GM10266 (cell line): ENCODE measurements around the gene FAM118B.

Experiments
- DNase-seq: peaks from one replicate; pipeline ENCODE4 v3.0.0; 2012; ENCODE audit errors: extremely low spot score
- TF ChIP-seq, protein P1 (sequence below): IDR thresholded peaks from 2 replicates; pipeline ENCODE4 v1.5.1; 2012; ENCODE audit warnings: mild to moderate bottlenecking, low read depth; ENCODE audit not compliant: control insufficient read depth, insufficient read depth; ENCODE audit errors: missing control alignments

FAM118B gene

GRCh38 chr11:126282736-126283591, 71.4 kb downstream of the FAM118B start, which contains the start of gene TIRAP:
Gene TIRAP (plus strand): TSS chr11:126283093. CDS start chr11:126290895, 7,802 bp downstream.
- TF ChIP-seq, protein P1, sequence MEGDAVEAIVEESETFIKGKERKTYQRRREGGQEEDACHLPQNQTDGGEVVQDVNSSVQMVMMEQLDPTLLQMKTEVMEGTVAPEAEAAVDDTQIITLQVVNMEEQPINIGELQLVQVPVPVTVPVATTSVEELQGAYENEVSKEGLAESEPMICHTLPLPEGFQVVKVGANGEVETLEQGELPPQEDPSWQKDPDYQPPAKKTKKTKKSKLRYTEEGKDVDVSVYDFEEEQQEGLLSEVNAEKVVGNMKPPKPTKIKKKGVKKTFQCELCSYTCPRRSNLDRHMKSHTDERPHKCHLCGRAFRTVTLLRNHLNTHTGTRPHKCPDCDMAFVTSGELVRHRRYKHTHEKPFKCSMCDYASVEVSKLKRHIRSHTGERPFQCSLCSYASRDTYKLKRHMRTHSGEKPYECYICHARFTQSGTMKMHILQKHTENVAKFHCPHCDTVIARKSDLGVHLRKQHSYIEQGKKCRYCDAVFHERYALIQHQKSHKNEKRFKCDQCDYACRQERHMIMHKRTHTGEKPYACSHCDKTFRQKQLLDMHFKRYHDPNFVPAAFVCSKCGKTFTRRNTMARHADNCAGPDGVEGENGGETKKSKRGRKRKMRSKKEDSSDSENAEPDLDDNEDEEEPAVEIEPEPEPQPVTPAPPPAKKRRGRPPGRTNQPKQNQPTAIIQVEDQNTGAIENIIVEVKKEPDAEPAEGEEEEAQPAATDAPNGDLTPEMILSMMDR: no peak
- peak; percentile 72 for DNase-seq

- TF ChIP-seq, protein P1: no peak
- DNase-seq: peak; percentile 75
Measured at GRCh38 chr11:126284829-126285228, 73.2 kb downstream of the FAM118B start.

- no peak for DNase-seq
Measured at GRCh38 chr11:126288237-126288636, 76.7 kb downstream of the FAM118B start.

GRCh38 chr11:126290887-126291286, 79.3 kb downstream of the FAM118B start:
- DNase-seq: no peak
- TF ChIP-seq, protein P1: no peak

More at GRCh38 chr11:126288237-126288636, 76.7 kb downstream of the FAM118B start:
- TF ChIP-seq, protein P1: no peak

DNA sequence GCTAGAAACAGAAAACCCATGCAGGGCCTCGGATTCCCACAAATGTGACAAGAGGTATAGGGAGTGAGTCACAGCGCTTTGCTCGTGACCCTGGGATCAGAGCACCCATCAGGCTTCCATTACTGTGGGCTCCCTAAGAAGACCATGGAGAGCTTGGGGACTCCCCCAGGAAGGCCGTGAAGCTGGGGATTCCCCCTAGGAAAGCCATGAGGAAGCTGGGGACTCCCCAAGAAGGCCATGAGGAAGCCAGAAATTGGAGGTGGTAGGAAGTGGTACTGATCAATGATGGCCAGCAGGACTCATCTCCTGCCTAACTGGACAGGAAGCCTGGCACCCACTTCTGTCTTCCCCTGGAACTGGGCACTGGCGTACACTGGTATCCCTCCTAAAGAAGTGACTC, 82.1 kb downstream of the FAM118B start:
- DNase-seq: no peak
- TF ChIP-seq, protein P1: no peak

DNA sequence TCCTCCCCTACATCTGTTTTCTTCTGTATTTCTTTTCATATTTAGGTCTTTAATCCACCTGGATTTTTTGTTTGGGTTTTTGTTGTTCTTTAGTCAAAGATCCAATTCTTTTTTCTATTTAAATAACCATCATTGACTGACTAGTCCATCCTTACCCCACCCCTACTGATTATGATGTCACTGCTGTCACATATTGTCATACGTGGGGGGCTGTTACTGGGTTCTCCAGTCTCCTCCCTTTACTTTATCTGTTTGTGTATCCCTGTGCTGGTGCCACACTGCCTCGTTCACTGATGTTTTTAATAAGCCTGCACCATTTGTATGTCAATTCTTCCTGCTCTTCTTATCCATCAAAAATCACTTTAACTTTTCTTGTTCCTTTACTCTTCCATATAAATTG, 85.4 kb downstream of the FAM118B start:
- DNase-seq: no peak
- TF ChIP-seq, protein P1: no peak
